ENCODE results near the gene SPG7.

GRCh38 chr16:89555780-89556179, 47.6 kb downstream of the SPG7 start:
- TF ChIP-seq CTCF (IDR thresholded peaks at IDR 0.05; ENCODE audit: insufficient read depth, low read depth, low read length) (no peak), EZH2 (IDR thresholded peaks at IDR 0.05; ENCODE audit: insufficient read depth, low read length) (no peak)

Data from astrocyte (in vitro differentiated cells and primary cell).